ENCODE results near the gene CDKN2AIP. TPM values are rescaled to one million over a fixed set of nuclear protein-coding genes. Genes with fewer than 3 reads are reported as not detected.

Gene CDKN2AIP
- total RNA-seq, 4 donors from 2014 or later: 20.9 to 30.8 (median 26.1) TPM

GRCh38 chr4:183399126-183399522, 45.3 kb upstream of the CDKN2AIP start:
- no peak overlapping the region for H3K4me3 ChIP-seq (ENCODE audit: low read depth, poor library complexity, severe bottlenecking)
- intact Hi-C loops (cut with DNase I; ENCODE audit: low total_unique reads): no loop called here
- WGBS, 2 donors: 83 to 85% methylated on average over 15 of the region's 15 CpGs
- TF ChIP-seq POLR2A (IDR thresholded peaks at IDR 0.05): no peak
- no peak for TF ChIP-seq CTCF (IDR thresholded peaks at IDR 0.05)
- no peak for DNase-seq (ENCODE audit: low spot score in 2 of 2)

GRCh38 chr4:183399616-183400015, 44.8 kb upstream of the CDKN2AIP start:
- 52 to 64% methylated on average over 12 of the region's 12 CpGs for WGBS, 2 donors
- intact Hi-C loops (cut with DNase I; ENCODE audit: low total_unique reads): no loop called here
- DNase-seq (ENCODE audit: low spot score in 2 of 2): no peak
- no peak overlapping the region for H3K4me3 ChIP-seq (ENCODE audit: low read depth, poor library complexity, severe bottlenecking)
- TF ChIP-seq CTCF (IDR thresholded peaks at IDR 0.05): no peak
- no peak for TF ChIP-seq POLR2A (IDR thresholded peaks at IDR 0.05)

- intact Hi-C loops (cut with DNase I; ENCODE audit: low total_unique reads): no loop called here
- TF ChIP-seq CTCF (IDR thresholded peaks at IDR 0.05) (no peak), POLR2A (IDR thresholded peaks at IDR 0.05) (no peak)
- WGBS, 2 donors: 76 to 88% methylated on average over 5 of the region's 5 CpGs
- H3K4me3 ChIP-seq (ENCODE audit: low read depth, poor library complexity, severe bottlenecking): no peak overlapping the region
- no peak for DNase-seq (ENCODE audit: low spot score in 2 of 2)
Measured at GRCh38 chr4:183400035-183400434, 44.4 kb upstream of the CDKN2AIP start.

GRCh38 chr4:183401473-183401872, 43.0 kb upstream of the CDKN2AIP start:
- no peak for DNase-seq (ENCODE audit: low spot score in 2 of 2)
- intact Hi-C loops (cut with DNase I; ENCODE audit: low total_unique reads): no loop called here

GRCh38 chr4:183402771-183403170, 41.7 kb upstream of the CDKN2AIP start:
- TF ChIP-seq POLR2A (IDR thresholded peaks at IDR 0.05): no peak
- TF ChIP-seq CTCF (IDR thresholded peaks at IDR 0.05): no peak
- H3K4me3 ChIP-seq (ENCODE audit: low read depth, poor library complexity, severe bottlenecking): no peak overlapping the region
- DNase-seq (ENCODE audit: low spot score in 2 of 2): no peak
- intact Hi-C loops (cut with DNase I; ENCODE audit: low total_unique reads): no loop called here
- 80 to 88% methylated on average over 4 of the region's 4 CpGs for WGBS, 2 donors

More at GRCh38 chr4:183401473-183401872, 43.0 kb upstream of the CDKN2AIP start:
- H3K4me3 ChIP-seq (ENCODE audit: low read depth, poor library complexity, severe bottlenecking): no peak overlapping the region
- 82 to 90% methylated on average over 4 of the region's 4 CpGs for WGBS, 2 donors
- TF ChIP-seq CTCF (IDR thresholded peaks at IDR 0.05): no peak

GRCh38 chr4:183403486-183403885, 41.0 kb upstream of the CDKN2AIP start:
- 75 to 85% methylated on average over 9 of the region's 9 CpGs for WGBS, 2 donors
- H3K4me3 ChIP-seq (ENCODE audit: low read depth, poor library complexity, severe bottlenecking): no peak overlapping the region
- intact Hi-C loops (cut with DNase I; ENCODE audit: low total_unique reads): no loop called here

More at GRCh38 chr4:183403486-183403885, 41.0 kb upstream of the CDKN2AIP start:
- no peak for DNase-seq (ENCODE audit: low spot score in 2 of 2)
- TF ChIP-seq CTCF (IDR thresholded peaks at IDR 0.05): no peak
- TF ChIP-seq POLR2A (IDR thresholded peaks at IDR 0.05): no peak
